ENCODE measurements around the gene BMP6.

DNA sequence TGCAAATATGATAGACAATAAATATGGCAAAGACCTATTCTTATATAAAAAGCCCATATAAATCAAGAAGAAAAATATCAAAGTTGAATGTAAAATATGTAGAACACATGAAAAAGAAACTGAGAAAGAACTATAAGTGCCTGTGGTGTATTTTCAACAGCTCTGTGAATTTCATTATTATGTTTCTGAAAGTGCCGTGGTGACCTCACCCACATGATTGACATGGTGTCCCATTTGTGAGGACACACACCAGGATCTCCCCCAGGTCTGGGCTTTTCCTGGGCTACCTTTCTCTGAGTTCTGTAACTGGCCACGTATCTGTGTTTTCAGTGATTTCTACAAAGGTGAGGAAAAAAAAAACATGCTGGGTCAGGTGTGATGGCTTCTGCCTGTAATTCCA is 86.7 kb downstream of the BMP6 start:
- TF ChIP-seq, protein P1, sequence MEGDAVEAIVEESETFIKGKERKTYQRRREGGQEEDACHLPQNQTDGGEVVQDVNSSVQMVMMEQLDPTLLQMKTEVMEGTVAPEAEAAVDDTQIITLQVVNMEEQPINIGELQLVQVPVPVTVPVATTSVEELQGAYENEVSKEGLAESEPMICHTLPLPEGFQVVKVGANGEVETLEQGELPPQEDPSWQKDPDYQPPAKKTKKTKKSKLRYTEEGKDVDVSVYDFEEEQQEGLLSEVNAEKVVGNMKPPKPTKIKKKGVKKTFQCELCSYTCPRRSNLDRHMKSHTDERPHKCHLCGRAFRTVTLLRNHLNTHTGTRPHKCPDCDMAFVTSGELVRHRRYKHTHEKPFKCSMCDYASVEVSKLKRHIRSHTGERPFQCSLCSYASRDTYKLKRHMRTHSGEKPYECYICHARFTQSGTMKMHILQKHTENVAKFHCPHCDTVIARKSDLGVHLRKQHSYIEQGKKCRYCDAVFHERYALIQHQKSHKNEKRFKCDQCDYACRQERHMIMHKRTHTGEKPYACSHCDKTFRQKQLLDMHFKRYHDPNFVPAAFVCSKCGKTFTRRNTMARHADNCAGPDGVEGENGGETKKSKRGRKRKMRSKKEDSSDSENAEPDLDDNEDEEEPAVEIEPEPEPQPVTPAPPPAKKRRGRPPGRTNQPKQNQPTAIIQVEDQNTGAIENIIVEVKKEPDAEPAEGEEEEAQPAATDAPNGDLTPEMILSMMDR (conservative IDR thresholded peaks at IDR 0.05), result no peak
- no peak for TF ChIP-seq ZFX (IDR thresholded peaks at IDR 0.05)

All from C4-2B (cell line).